ENCODE data around the gene ZC3H11A.

- no peak for TF ChIP-seq CTCF (IDR thresholded peaks at IDR 0.05)
- no peak for TF ChIP-seq JUN (CRISPR knock-in tag; IDR thresholded peaks at IDR 0.05)
- TF ChIP-seq KAT7 (CRISPR knock-in tag; IDR thresholded peaks at IDR 0.05; ENCODE audit: borderline replicate concordance), result no peak
- TF ChIP-seq NFE2L1 (CRISPR knock-in tag; IDR thresholded peaks at IDR 0.05), result no peak
- TF ChIP-seq CREM (CRISPR knock-in tag; IDR thresholded peaks at IDR 0.05), result no peak
- no peak for TF ChIP-seq USF2 (CRISPR knock-in tag; IDR thresholded peaks at IDR 0.05)
- no peak for TF ChIP-seq E2F5 (CRISPR knock-in tag; IDR thresholded peaks at IDR 0.05)
- TF ChIP-seq TP53 (CRISPR knock-in tag; IDR thresholded peaks at IDR 0.05), result no peak
- TF ChIP-seq MXD4 (CRISPR knock-in tag; IDR thresholded peaks at IDR 0.05; ENCODE audit: borderline replicate concordance), result no peak
- no peak for TF ChIP-seq ATF6 (CRISPR knock-in tag; IDR thresholded peaks at IDR 0.05)
- no peak for TF ChIP-seq MAX (CRISPR knock-in tag; IDR thresholded peaks at IDR 0.05)
- no peak for TF ChIP-seq GRHL2 (CRISPR knock-in tag; IDR thresholded peaks at IDR 0.05; ENCODE audit: insufficient replicate concordance, severe bottlenecking)
- TF ChIP-seq ZNF219 (CRISPR knock-in tag; IDR thresholded peaks at IDR 0.05; ENCODE audit: borderline replicate concordance), result no peak
These were observed 13.5 kb upstream of the ZC3H11A start for GRCh38 chr1:203781962-203782361.

Measured in WTC11 (cell line).